ENCODE results near the gene MOV10. TPM values are rescaled to one million over a fixed set of nuclear protein-coding genes. Genes with fewer than 3 reads are reported as not detected.

Gene MOV10
- total and polyA plus RNA-seq, 2 donors (not counting 1 experiment from before 2014, with no cell fraction given), result 31.0 to 46.2 TPM

DNA sequence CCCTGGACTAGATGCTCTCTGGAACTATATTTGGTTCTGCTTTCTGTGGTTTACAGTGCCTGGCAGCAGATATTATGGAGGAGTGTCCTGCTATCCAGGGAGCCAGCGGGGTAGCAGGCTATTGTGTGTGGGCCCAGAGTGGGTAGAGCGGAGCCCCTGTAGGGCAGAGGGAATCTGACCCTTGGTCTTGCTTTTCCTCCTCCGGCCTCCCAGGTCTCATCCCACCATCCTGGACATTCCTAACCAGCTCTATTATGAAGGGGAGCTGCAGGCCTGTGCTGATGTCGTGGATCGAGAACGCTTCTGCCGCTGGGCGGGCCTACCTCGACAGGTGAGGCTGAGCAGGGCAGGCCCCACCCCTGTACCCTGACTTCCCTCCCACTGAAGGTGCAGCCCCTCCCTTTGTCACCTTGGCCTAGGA is 23.3 kb downstream of the MOV10 start:
- H3K9me3 Mint-ChIP-seq (ENCODE audit: insufficient read depth), result no peaks in the 10 kb centered on the region
- H3K27ac Mint-ChIP-seq, result no peak overlapping the region
- H3K4me2 ChIP-seq (replicated peaks; ENCODE audit: low read depth, low read length, poor library complexity, severe bottlenecking), result no peak overlapping the region
- peaks cover 0 to 14% of the 10 kb centered on the region in 2 experiments for H3K36me3 ChIP-seq (replicated peaks in 1 of 2; ENCODE audit: control extremely low read depth in 1 of 2, control insufficient read depth in 1 of 2, extremely low read depth in 1 of 2, insufficient read depth in 2 of 2, low read length in 1 of 2)
- H3K79me2 ChIP-seq (ENCODE audit: control insufficient read depth, insufficient read depth, low read length), result no peaks in the 10 kb centered on the region
- DNase-seq (no peak), ATAC-seq (ENCODE audit: low read depth) (no peak)
- ChIA-PET CTCF (interaction anchor here (0.9 kb wide), 1 partner anchor 17 kb away, joined by 3 read pairs; the partner anchor contains the start of gene PPM1J), POLR2A (interaction anchor here (1.3 kb wide), 1 partner anchor 23 kb away, joined by 3 read pairs; the partner anchor contains the start of gene MOV10)
- H3K4me3 ChIP-seq (ENCODE audit: control extremely low read depth in 1 of 5, extremely low read depth in 1 of 5, insufficient read depth in 1 of 5, low read depth in 2 of 5, low read length in 4 of 5), result no peak overlapping the region
- H3K27ac ChIP-seq (ENCODE audit: low read length in 2 of 2), result no peak overlapping the region
- H3K27me3 Mint-ChIP-seq, result no peaks in the 10 kb centered on the region
- peaks cover 40% of the 10 kb centered on the region for H3K4me1 Mint-ChIP-seq
- 100% methylated on average over 5 of the region's 9 CpGs for WGBS (ENCODE audit: insufficient coverage)
- intact Hi-C loops (cut with micrococcal nuclease), result no loop called here
- peaks cover 35 to 41% of the 10 kb centered on the region in 2 donors for H3K4me1 ChIP-seq (ENCODE audit: control insufficient read depth in 2 of 2, insufficient read depth in 2 of 2, low read length in 2 of 2)
- no peaks in the 10 kb centered on the region for H4K20me1 ChIP-seq (ENCODE audit: control insufficient read depth, insufficient read depth, low read length, poor library complexity, severe bottlenecking)
- H3K27me3 ChIP-seq (replicated peaks in 1 of 4; ENCODE audit: control extremely low read depth in 1 of 4, control insufficient read depth in 3 of 4, insufficient read depth in 4 of 4, low read length in 3 of 4), result no peaks in the 10 kb centered on the region
- no peak overlapping the region for H2AFZ ChIP-seq (ENCODE audit: insufficient read depth, low read depth, low read length, poor library complexity, severe bottlenecking)
- TF ChIP-seq EZH2 (IDR thresholded peaks at IDR 0.05; ENCODE audit: borderline replicate concordance, insufficient read depth, low read depth, low read length, poor library complexity, severe bottlenecking), result no peak
- TF ChIP-seq, protein P1, sequence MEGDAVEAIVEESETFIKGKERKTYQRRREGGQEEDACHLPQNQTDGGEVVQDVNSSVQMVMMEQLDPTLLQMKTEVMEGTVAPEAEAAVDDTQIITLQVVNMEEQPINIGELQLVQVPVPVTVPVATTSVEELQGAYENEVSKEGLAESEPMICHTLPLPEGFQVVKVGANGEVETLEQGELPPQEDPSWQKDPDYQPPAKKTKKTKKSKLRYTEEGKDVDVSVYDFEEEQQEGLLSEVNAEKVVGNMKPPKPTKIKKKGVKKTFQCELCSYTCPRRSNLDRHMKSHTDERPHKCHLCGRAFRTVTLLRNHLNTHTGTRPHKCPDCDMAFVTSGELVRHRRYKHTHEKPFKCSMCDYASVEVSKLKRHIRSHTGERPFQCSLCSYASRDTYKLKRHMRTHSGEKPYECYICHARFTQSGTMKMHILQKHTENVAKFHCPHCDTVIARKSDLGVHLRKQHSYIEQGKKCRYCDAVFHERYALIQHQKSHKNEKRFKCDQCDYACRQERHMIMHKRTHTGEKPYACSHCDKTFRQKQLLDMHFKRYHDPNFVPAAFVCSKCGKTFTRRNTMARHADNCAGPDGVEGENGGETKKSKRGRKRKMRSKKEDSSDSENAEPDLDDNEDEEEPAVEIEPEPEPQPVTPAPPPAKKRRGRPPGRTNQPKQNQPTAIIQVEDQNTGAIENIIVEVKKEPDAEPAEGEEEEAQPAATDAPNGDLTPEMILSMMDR (IDR thresholded peaks at IDR 0.05), result no peak
- H3K9me3 ChIP-seq (ENCODE audit: control extremely low read depth in 1 of 3, control insufficient read depth in 2 of 3, insufficient read depth in 1 of 3, low read length in 2 of 3), result no peaks in the 10 kb centered on the region
- H3K4me3 Mint-ChIP-seq, result no peak overlapping the region
- H3K9ac ChIP-seq (ENCODE audit: low read length), result no peak overlapping the region
